ENCODE results near the gene RTL9. TPM values are rescaled to one million over a fixed set of nuclear protein-coding genes. Genes with fewer than 3 reads are reported as not detected.
"Not testable (repeated sequence)": the region's sequence is repeated elsewhere in the genome, so short reads cannot be mapped to it uniquely, and the experiment has no call there.

The RTL9 gene
- total RNA-seq, 2 donors from 2014 or later = 56.7 TPM; not detected in 1

DNA sequence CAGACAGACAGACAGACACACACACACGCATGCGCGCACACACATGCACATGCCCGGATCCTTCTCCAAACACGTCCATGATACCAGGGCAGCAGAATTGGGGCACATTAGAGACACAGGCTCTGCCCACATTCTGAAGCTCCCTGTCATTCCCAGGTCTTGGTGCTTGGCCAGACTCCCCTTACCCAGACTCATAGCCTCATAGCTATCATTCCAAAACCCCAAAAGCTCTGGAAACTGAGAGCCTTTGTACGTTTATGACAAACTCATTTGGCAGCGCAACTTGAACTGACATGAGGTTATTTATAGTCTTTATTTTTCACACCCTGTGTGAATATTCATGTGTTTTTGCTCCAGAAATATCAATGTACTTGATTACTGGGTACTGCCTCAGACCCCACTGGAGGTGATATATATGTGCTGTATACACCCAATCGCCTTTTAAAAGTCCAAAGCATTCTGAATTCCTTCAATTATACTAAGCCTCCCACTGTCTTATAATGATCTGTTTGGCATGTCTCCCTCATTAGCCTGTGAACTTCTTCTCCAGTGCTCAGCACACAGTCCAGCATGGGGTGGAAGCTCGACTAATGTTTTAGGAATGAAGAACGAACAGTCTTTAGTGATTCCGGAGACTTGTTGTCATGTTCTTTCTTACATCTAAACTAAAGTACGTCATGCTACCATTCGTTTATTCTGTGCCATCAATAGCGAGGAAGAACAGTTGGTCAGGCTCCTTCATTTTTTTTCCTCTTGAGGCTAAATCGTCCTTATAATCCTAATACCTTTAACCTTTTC, 45.0 kb downstream of the RTL9 start:
- H3K27me3 ChIP-seq (replicated peaks; ENCODE audit: insufficient read depth) = no peaks in the 10 kb centered on the region
- 93% methylated on average over 15 of the region's 15 CpGs for WGBS
- no peak overlapping the region for H3K4me3 ChIP-seq
- H3K4me1 ChIP-seq (replicated peaks) = no peaks in the 10 kb centered on the region
- DNase-seq (ENCODE audit: low spot score) = no peak
- no peaks in the 10 kb centered on the region for H3K9me3 ChIP-seq
- no peaks in the 10 kb centered on the region for H3K36me3 ChIP-seq
- TF ChIP-seq POLR2AphosphoS5 (IDR thresholded peaks at IDR 0.05) = no peak
- no peak for TF ChIP-seq POLR2A (IDR thresholded peaks at IDR 0.05)
- TF ChIP-seq CTCF (IDR thresholded peaks at IDR 0.05) = no peak
- intact Hi-C loops (cut with DNase I) = no loop called here
- H3K27ac ChIP-seq = no peak overlapping the region

GRCh38 chrX:110404376-110404775, 45.7 kb downstream of the RTL9 start:
- Histone ChIP-seq H3K4me1 (replicated peaks) (no peaks in the 10 kb centered on the region), H3K27ac (no peak overlapping the region), H3K27me3 (replicated peaks; ENCODE audit: insufficient read depth) (no peaks in the 10 kb centered on the region), H3K9me3 (no peaks in the 10 kb centered on the region), H3K36me3 (no peaks in the 10 kb centered on the region), H3K4me3 (no peak overlapping the region)
- TF ChIP-seq POLR2A (IDR thresholded peaks at IDR 0.05) = no peak
- TF ChIP-seq POLR2AphosphoS5 (IDR thresholded peaks at IDR 0.05) = no peak
- TF ChIP-seq CTCF (IDR thresholded peaks at IDR 0.05) = no peak
- DNase-seq (ENCODE audit: low spot score) = no peak
- WGBS = 95% methylated on average over 6 of the region's 6 CpGs
- intact Hi-C loops (cut with DNase I) = no loop called here

DNA sequence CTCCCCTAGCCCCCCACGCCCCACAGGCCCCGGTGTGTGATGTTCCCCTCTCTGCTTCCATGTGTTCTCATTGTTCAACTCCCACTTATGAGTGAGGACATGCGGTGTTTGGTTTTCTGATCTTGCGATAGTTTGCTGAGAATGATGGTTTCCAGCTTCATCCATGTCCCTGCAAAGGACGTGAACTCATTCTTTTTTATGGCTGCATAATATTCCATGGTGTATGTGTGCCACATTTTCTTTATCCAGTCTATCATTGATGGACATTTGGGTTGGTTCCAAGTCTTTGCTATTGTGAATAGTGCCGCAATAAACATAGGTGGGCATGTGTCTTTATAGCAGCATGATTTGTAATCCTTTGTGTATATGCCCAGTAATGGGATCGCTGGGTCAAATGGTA, 47.6 kb downstream of the RTL9 start:
- H3K27me3 ChIP-seq (replicated peaks; ENCODE audit: insufficient read depth); H3K27ac ChIP-seq; H3K36me3 ChIP-seq; H3K4me3 ChIP-seq; H3K4me1 ChIP-seq (replicated peaks); H3K9me3 ChIP-seq; intact Hi-C loops (cut with DNase I); DNase-seq (ENCODE audit: low spot score): not testable (repeated sequence)
- 84% methylated on average over 7 of the region's 7 CpGs for WGBS

DNA sequence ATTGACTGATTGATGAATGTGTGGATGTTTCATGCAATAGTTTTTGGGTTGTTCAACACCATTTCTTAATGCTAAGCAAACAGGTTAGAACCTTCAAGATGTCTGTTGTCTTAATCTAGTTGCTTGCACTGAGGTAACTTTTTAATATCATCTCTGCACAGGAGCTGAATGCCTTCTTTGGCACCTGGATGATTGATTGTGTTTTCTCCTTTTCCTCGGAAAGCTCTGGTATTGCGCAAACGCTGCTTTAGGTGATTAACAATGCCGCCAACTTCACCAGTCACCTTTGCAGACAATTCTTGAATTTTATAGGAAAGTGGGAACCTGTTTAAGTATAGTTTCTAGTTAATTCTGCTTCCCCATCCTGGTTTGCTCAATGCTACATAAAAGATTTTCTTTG, 48.2 kb downstream of the RTL9 start:
- WGBS = 53% methylated on average over 4 of the region's 4 CpGs
- no peaks in the 10 kb centered on the region for H3K4me1 ChIP-seq (replicated peaks)
- no peak overlapping the region for H3K27ac ChIP-seq
- no peaks in the 10 kb centered on the region for H3K36me3 ChIP-seq
- intact Hi-C loops (cut with DNase I) = no loop called here
- no peaks in the 10 kb centered on the region for H3K9me3 ChIP-seq
- TF ChIP-seq POLR2AphosphoS5 (IDR thresholded peaks at IDR 0.05) (no peak), POLR2A (IDR thresholded peaks at IDR 0.05) (no peak), CTCF (IDR thresholded peaks at IDR 0.05) (no peak)
- H3K4me3 ChIP-seq = no peak overlapping the region
- no peak for DNase-seq (ENCODE audit: low spot score)
- no peaks in the 10 kb centered on the region for H3K27me3 ChIP-seq (replicated peaks; ENCODE audit: insufficient read depth)

DNA sequence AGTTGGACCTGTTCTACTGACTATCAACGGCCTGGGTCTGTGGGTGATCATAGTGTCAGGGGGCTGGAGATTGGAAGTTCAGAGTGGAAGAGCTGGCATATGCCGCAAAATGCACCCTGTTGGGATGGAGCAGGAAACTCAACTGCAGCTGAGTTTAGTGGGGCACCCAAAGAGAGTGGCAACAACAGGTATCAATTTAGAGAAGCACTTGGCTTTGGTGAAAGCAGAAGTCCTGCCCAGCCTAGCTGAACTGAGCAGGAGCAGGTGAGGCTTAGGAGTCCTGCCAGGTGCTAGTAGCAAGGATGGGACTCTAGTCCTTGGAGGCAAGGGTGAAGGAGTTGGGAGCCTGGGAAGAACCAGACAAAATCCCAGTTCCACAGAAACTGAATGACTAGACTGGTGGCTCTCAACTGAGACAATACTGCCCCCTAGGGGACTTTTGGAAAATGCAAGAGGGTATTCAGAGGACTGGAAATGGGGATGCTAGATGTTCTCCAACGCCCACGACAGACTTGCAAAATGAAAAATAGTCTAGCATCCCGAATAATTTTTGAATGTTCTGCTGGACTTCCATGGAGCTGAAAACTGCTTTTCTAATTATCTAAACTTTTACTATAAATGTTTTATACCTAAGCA, 49.4 kb downstream of the RTL9 start:
- Histone ChIP-seq H3K4me3 (no peak overlapping the region), H3K27me3 (replicated peaks; ENCODE audit: insufficient read depth) (no peaks in the 10 kb centered on the region), H3K27ac (no peak overlapping the region), H3K4me1 (replicated peaks) (no peaks in the 10 kb centered on the region), H3K36me3 (no peaks in the 10 kb centered on the region), H3K9me3 (no peaks in the 10 kb centered on the region)
- 36% methylated on average over 5 of the region's 5 CpGs for WGBS
- DNase-seq (ENCODE audit: low spot score) = peak; percentile 44
- TF ChIP-seq CTCF (IDR thresholded peaks at IDR 0.05) = peak in 3 of 4 experiments; percentile 61 to 69 (median 65)
- TF ChIP-seq POLR2AphosphoS5 (IDR thresholded peaks at IDR 0.05) = no peak
- intact Hi-C loops (cut with DNase I) = no loop called here

Small RNA genes within 50 kb of the gene (small RNA-seq; reads per million reads assigned to genes)
- gene GNG5P2 = 0 reads per million in 2 donors

Other genes with a start within 250 kb of the RTL9 start
- gene AMMECR1, start 40.8 kb upstream of the RTL9 start, total RNA-seq = 1 to 10 TPM; 3.7 to 4.8 TPM

Data from prostate gland (tissue), 2 donors.